ENCODE measurements around the gene P2RY2.

DNA sequence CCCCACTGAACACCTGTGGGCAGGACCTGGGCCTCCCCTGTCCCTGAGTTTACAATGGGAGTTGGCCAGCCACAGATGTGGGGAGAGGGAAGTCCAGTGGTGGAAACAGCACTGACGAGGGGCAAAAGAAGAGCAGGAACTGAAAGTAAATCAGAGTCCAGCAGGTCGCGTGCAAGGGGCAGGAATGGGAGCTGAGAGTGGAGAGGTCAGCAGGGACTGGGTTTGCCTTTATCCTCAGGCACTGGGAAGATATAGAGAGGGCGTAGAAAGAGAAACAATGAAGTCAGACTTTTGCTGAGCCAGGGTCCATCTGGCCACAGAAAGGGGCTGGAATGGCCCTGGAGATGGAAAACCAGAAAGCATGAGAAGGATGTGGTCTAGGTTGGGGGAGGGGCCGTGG is 62.5 kb downstream of the P2RY2 start:
- TF ChIP-seq, protein P1, sequence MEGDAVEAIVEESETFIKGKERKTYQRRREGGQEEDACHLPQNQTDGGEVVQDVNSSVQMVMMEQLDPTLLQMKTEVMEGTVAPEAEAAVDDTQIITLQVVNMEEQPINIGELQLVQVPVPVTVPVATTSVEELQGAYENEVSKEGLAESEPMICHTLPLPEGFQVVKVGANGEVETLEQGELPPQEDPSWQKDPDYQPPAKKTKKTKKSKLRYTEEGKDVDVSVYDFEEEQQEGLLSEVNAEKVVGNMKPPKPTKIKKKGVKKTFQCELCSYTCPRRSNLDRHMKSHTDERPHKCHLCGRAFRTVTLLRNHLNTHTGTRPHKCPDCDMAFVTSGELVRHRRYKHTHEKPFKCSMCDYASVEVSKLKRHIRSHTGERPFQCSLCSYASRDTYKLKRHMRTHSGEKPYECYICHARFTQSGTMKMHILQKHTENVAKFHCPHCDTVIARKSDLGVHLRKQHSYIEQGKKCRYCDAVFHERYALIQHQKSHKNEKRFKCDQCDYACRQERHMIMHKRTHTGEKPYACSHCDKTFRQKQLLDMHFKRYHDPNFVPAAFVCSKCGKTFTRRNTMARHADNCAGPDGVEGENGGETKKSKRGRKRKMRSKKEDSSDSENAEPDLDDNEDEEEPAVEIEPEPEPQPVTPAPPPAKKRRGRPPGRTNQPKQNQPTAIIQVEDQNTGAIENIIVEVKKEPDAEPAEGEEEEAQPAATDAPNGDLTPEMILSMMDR (IDR thresholded peaks at IDR 0.05): no peak
- no peak for TF ChIP-seq EZH2 (IDR thresholded peaks at IDR 0.05; ENCODE audit: borderline replicate concordance, insufficient read depth, low read depth, low read length, poor library complexity, severe bottlenecking)

Measured in B cell (primary cell).